ENCODE results near the gene EVPLL. TPM values are rescaled to one million over a fixed set of nuclear protein-coding genes. Genes with fewer than 3 reads are reported as not detected.
"Not testable (repeated sequence)": the region's sequence is repeated elsewhere in the genome, so short reads cannot be mapped to it uniquely, and the experiment has no call there.

The EVPLL gene
- total RNA-seq, 1 experiment from 2014 or later = 0.61 TPM

- not testable (repeated sequence) for H3T11ph ChIP-seq (ENCODE audit: low read length); H3K4ac ChIP-seq (ENCODE audit: low read depth, low read length); H3K9me3 Mint-ChIP-seq; H2AFZ ChIP-seq (ENCODE audit: low read length); H2BK5ac ChIP-seq (ENCODE audit: insufficient read length, low read length); H2BK12ac ChIP-seq (ENCODE audit: insufficient read length, low read depth, low read length); H3K9me3 ChIP-seq (ENCODE audit: control insufficient read depth, low read depth, low read length); H3K79me2 ChIP-seq (ENCODE audit: insufficient read depth, low read length); H2AK5ac ChIP-seq (ENCODE audit: insufficient read length, low read length); H3K18ac ChIP-seq (ENCODE audit: insufficient read length, low read depth, low read length); H4K8ac ChIP-seq (replicated peaks; ENCODE audit: insufficient read length, low read depth, low read length); H2BK15ac ChIP-seq (ENCODE audit: low read depth, low read length); H3K36me3 Mint-ChIP-seq (ENCODE audit: insufficient read depth in 1 of 3, low read depth in 3 of 3); H3K56ac ChIP-seq (ENCODE audit: insufficient read length, low read depth, low read length); DNase-seq; H3K27ac Mint-ChIP-seq; H4K5ac ChIP-seq (ENCODE audit: insufficient read length, low read depth, low read length); H3K23me2 ChIP-seq (ENCODE audit: insufficient read length, low read depth, low read length, poor library complexity, severe bottlenecking); H4K20me1 ChIP-seq (ENCODE audit: control insufficient read depth, insufficient read depth, insufficient read length); H3K4me1 ChIP-seq (ENCODE audit: insufficient read depth, low read length); H3K9ac ChIP-seq (ENCODE audit: extremely low read depth, insufficient read length, low read length); H3K79me1 ChIP-seq (ENCODE audit: insufficient read depth, low read depth, low read length, poor library complexity, severe bottlenecking); H2BK20ac ChIP-seq (ENCODE audit: low read depth, low read length, poor library complexity, severe bottlenecking); H3K27ac ChIP-seq (ENCODE audit: insufficient read length, low read depth, low read length); H3K4me1 Mint-ChIP-seq; H4K91ac ChIP-seq (ENCODE audit: insufficient read length, low read depth, low read length); H3K4me3 Mint-ChIP-seq; H2BK120ac ChIP-seq (ENCODE audit: low read depth, low read length, poor library complexity, severe bottlenecking); H3K14ac ChIP-seq (ENCODE audit: insufficient read depth, low read length); H3K4me2 ChIP-seq (ENCODE audit: insufficient read depth, insufficient read length, low read length); H3K27me3 Mint-ChIP-seq (ENCODE audit: low read depth); H3K23ac ChIP-seq (ENCODE audit: insufficient read length, low read depth, low read length); H3K27me3 ChIP-seq (ENCODE audit: insufficient read depth, low read length)
- no CpG with 5 or more reads among the region's 4 CpGs for WGBS (ENCODE audit: extremely low coverage, insufficient read length, low lambda C conversion rate)
Observed at GRCh38 chr17:18388266-18388665, 10.7 kb downstream of the EVPLL start.

DNA sequence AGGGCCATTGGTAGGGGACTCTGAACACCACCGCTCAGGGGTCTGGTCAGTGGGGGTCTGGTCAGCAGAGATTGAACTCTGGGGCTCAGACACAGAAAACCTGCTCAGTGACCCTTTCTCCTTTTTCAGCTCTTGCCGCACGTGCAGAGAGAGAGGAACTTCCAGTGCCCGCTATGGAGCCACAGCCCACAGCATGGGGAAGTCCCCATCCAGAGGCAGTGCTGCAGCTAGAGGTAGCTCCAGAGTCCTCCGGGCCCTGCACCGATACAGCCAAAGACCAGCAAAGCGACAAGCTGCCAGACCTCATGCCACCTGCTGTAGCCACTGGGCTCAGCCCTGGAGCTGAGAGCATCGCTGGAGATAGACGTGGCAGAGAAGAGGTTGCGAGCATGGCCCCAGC, 11.2 kb downstream of the EVPLL start:
- not testable (repeated sequence) for H3K27ac ChIP-seq (ENCODE audit: insufficient read length, low read depth, low read length); H3T11ph ChIP-seq (ENCODE audit: low read length); H3K18ac ChIP-seq (ENCODE audit: insufficient read length, low read depth, low read length); H3K36me3 Mint-ChIP-seq (ENCODE audit: insufficient read depth in 1 of 3, low read depth in 3 of 3); H2BK120ac ChIP-seq (ENCODE audit: low read depth, low read length, poor library complexity, severe bottlenecking); H2BK15ac ChIP-seq (ENCODE audit: low read depth, low read length); H2BK12ac ChIP-seq (ENCODE audit: insufficient read length, low read depth, low read length); H3K14ac ChIP-seq (ENCODE audit: insufficient read depth, low read length); H3K4me2 ChIP-seq (ENCODE audit: insufficient read depth, insufficient read length, low read length); H3K9me3 Mint-ChIP-seq; H4K5ac ChIP-seq (ENCODE audit: insufficient read length, low read depth, low read length); H2AK5ac ChIP-seq (ENCODE audit: insufficient read length, low read length); H3K4ac ChIP-seq (ENCODE audit: low read depth, low read length); H4K20me1 ChIP-seq (ENCODE audit: control insufficient read depth, insufficient read depth, insufficient read length); H3K4me1 Mint-ChIP-seq; H2AFZ ChIP-seq (ENCODE audit: low read length); H2BK5ac ChIP-seq (ENCODE audit: insufficient read length, low read length); DNase-seq; H3K9ac ChIP-seq (ENCODE audit: extremely low read depth, insufficient read length, low read length); H3K27ac Mint-ChIP-seq; H3K27me3 Mint-ChIP-seq (ENCODE audit: low read depth); H3K23me2 ChIP-seq (ENCODE audit: insufficient read length, low read depth, low read length, poor library complexity, severe bottlenecking); H3K79me2 ChIP-seq (ENCODE audit: insufficient read depth, low read length); H4K8ac ChIP-seq (replicated peaks; ENCODE audit: insufficient read length, low read depth, low read length); H3K4me3 Mint-ChIP-seq; H3K79me1 ChIP-seq (ENCODE audit: insufficient read depth, low read depth, low read length, poor library complexity, severe bottlenecking); H2BK20ac ChIP-seq (ENCODE audit: low read depth, low read length, poor library complexity, severe bottlenecking); H3K23ac ChIP-seq (ENCODE audit: insufficient read length, low read depth, low read length); H3K4me1 ChIP-seq (ENCODE audit: insufficient read depth, low read length); H3K27me3 ChIP-seq (ENCODE audit: insufficient read depth, low read length); H4K91ac ChIP-seq (ENCODE audit: insufficient read length, low read depth, low read length); H3K56ac ChIP-seq (ENCODE audit: insufficient read length, low read depth, low read length); H3K9me3 ChIP-seq (ENCODE audit: control insufficient read depth, low read depth, low read length)
- WGBS (ENCODE audit: extremely low coverage, insufficient read length, low lambda C conversion rate) = no CpG with 5 or more reads among the region's 10 CpGs

Data from H9 (cell line).